Cardiac fibroblast (primary cell): ENCODE measurements around the gene BARX1.
A peak's percentile ranks its signal among the peaks of the same experiment; 100 is the strongest.

Experiments
- DNase-seq, 2 donors: peaks; one replicate each; pipeline versions ENCODE4 v3.0.0 to v3.0.0-alpha.2; 2010; ENCODE audit warnings: low read depth in 2 of 2
- H3K4me3 ChIP-seq, 2 donors: replicated peaks in 1 of 2; 1 replicate in 1 of 2; 2 replicates in 1 of 2; pipeline ENCODE4 v1.5.1; 2011; ENCODE audit warnings: low read depth in 2 of 2, low read length in 2 of 2, mild to moderate bottlenecking in 2 of 2, moderate library complexity in 1 of 2
- TF ChIP-seq, protein P1 (sequence below): IDR thresholded peaks from one replicate; pipeline ENCODE4 v1.5.1; 2011; ENCODE audit warnings: low read depth, mild to moderate bottlenecking, low read length, inconsistent platforms

Gene BARX1

GRCh38 chr9:93962017-93962416 lies 6.9 kb upstream of the BARX1 start:
- no peak overlapping the region for H3K4me3 ChIP-seq
- DNase-seq = no peak
- TF ChIP-seq, protein P1, sequence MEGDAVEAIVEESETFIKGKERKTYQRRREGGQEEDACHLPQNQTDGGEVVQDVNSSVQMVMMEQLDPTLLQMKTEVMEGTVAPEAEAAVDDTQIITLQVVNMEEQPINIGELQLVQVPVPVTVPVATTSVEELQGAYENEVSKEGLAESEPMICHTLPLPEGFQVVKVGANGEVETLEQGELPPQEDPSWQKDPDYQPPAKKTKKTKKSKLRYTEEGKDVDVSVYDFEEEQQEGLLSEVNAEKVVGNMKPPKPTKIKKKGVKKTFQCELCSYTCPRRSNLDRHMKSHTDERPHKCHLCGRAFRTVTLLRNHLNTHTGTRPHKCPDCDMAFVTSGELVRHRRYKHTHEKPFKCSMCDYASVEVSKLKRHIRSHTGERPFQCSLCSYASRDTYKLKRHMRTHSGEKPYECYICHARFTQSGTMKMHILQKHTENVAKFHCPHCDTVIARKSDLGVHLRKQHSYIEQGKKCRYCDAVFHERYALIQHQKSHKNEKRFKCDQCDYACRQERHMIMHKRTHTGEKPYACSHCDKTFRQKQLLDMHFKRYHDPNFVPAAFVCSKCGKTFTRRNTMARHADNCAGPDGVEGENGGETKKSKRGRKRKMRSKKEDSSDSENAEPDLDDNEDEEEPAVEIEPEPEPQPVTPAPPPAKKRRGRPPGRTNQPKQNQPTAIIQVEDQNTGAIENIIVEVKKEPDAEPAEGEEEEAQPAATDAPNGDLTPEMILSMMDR = no peak

DNA sequence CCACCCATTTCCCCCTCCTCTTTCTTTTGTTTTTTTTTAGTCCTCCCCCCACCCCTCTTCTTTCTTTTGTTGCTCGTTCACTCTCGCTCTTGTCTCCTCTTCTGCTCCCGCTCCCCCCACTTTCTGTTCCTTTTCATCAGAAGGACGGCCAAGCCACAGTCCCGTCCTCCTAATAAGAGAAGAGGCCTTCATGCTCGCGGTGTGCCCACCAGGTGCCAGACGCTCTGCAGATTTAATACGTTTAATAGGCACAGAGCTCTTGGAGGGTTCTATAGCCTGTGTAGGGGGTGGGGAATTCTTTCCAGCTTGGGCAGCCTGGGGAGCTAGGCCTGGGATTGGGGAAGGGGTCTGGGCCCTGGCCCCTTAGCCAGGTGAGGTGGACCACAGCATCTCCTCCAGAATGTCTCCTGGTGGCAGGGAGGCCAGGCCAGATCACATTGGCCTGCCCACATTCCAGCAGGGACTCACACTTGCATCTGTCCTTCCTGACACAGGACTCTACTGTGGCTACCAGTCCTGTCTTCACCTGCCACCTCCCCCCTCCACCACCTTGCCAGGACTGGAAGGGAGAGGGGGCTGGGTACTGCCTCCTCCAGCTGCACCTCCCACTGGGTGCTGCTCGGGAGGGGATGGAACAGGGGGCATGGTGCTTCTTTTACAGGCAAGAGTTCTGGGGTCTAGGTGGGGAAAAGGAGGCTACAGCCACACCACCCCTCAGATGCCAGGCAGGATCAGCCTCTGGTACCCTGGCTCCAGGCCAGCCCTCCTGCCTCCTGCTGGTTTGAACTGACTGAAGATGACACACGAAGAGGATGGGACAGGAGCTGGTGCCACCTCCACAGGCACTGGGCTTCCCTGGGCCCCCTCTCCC lies 6.1 kb upstream of the BARX1 start:
- no peak overlapping the region for H3K4me3 ChIP-seq
- TF ChIP-seq, protein P1 = no peak
- no peak for DNase-seq

- H3K4me3 ChIP-seq = no peak overlapping the region
- DNase-seq = no peak
Observed at GRCh38 chr9:93960221-93960970, 5.2 kb upstream of the BARX1 start.

DNA sequence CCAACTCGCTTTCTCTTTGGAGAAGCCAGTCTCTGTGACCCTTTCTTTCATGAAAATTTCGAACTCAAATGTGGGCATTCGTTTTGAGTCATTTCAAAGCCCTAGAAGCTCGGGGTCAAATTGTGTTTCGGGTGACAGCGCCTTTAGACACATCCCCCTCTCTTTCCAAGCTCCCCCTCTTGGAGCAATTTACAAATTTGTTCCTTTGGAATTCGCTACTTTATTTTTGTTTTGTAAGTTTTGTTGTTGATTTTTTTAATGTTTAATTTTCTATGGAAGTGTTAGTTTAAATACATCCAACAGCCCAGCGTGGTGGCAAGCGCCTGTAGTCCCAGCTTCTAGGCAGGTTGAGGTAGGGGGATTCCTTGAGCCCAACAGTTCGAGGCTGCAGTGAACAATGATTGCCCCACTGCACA lies 4.6 kb upstream of the BARX1 start:
- DNase-seq = no peak
- H3K4me3 ChIP-seq = no peak overlapping the region
- TF ChIP-seq, protein P1 = no peak

More at GRCh38 chr9:93960221-93960970, 5.2 kb upstream of the BARX1 start:
- TF ChIP-seq, protein P1 = no peak

DNA sequence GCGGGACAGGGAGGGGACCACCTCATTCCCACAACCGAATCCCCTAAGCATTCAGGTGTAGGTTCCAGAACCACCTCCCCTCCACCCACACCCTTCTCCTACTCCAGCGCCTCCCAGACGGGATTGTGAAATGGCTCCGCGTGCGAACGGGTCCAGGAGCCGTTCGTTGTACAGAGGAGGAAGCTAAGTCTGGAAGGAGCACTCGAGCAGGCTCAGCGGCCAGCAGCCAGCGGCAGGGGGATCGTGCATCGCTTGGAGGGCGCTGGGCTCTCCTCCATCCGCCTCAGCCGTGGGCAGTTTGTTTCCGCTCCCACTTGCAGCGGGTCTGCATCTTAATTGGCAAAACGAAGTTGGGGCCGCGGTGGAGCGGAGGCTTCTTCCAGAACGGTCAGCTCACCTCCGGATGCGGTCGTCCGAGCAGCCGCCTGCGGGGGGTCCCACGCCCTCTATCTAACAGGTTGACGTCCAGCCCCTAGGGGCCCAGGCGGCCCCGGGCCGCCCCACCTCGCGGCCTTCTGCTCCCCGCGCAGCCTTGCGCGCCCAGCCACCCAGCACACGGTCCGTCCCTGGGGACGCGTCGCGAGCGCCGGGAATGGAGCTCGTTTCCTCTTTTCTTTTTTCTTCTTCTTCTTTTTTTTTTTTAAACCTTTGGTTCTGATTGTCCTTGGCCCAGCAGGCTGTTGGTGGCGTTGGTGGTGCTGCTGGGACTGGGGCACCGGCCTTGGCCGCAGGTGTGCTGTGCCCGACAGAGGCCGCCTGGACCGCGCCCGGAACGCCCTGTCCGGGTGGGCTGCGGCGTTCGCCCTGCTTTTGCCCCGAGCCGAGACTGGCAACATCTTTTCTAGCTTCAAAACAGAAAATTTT lies 3.9 kb upstream of the BARX1 start:
- peak; percentile 37 to 51 for DNase-seq
- H3K4me3 ChIP-seq = no peak overlapping the region
- TF ChIP-seq, protein P1 = no peak

- no peak overlapping the region for H3K4me3 ChIP-seq
- no peak for DNase-seq
- TF ChIP-seq, protein P1 = no peak
Observed at GRCh38 chr9:93958121-93958818, 3.1 kb upstream of the BARX1 start.
